ENCODE data around the gene SPTBN1.

Gene SPTBN1

GRCh38 chr2:54655046-54655809 lies 199.1 kb downstream of the SPTBN1 start:
- no peak for TF ChIP-seq CTCF (IDR thresholded peaks at IDR 0.05)

GRCh38 chr2:54656863-54657262 lies 200.7 kb downstream of the SPTBN1 start:
- no peak for TF ChIP-seq CTCF (IDR thresholded peaks at IDR 0.05)

GRCh38 chr2:54657664-54658083 lies 201.5 kb downstream of the SPTBN1 start:
- peak; percentile 49 for TF ChIP-seq CTCF (IDR thresholded peaks at IDR 0.05)

GRCh38 chr2:54658564-54659071 lies 202.5 kb downstream of the SPTBN1 start:
- TF ChIP-seq CTCF (IDR thresholded peaks at IDR 0.05), result no peak

- TF ChIP-seq CTCF (IDR thresholded peaks at IDR 0.05), result no peak
Measured at GRCh38 chr2:54659527-54659926, 203.4 kb downstream of the SPTBN1 start.

- TF ChIP-seq CTCF (IDR thresholded peaks at IDR 0.05), result no peak
Measured at GRCh38 chr2:54660752-54661151, 204.6 kb downstream of the SPTBN1 start.

- TF ChIP-seq CTCF (IDR thresholded peaks at IDR 0.05), result no peak
Measured at GRCh38 chr2:54663424-54664030, 207.4 kb downstream of the SPTBN1 start.
